Upper lobe of left lung (tissue), 4 donors: Measurements from ENCODE around the gene EEF2K.

Experiments used
- EP300 ChIP-seq, 4 donors: sonication (generic); formaldehyde crosslinking; IDR thresholded peaks; one replicate each; pipeline ENCODE4 v1.5.1; 2017; ENCODE audit warnings: antibody characterized with exemption in 4 of 4, control low read depth in 2 of 4
- TF ChIP-seq, protein P1 (sequence below), 6 experiments: fragments of 450-650 bp in 4 of 6; fragments of 200-600 bp in 2 of 6; sonication (generic) in 2 of 6; IDR thresholded peaks; one replicate each; pipeline ENCODE4 v1.5.1; 2016 to 2019; ENCODE audit warnings: antibody characterized with exemption in 6 of 6

GRCh38 chr16:22233037-22233372 lies 26.9 kb downstream of the EEF2K start:
- TF ChIP-seq, protein P1, sequence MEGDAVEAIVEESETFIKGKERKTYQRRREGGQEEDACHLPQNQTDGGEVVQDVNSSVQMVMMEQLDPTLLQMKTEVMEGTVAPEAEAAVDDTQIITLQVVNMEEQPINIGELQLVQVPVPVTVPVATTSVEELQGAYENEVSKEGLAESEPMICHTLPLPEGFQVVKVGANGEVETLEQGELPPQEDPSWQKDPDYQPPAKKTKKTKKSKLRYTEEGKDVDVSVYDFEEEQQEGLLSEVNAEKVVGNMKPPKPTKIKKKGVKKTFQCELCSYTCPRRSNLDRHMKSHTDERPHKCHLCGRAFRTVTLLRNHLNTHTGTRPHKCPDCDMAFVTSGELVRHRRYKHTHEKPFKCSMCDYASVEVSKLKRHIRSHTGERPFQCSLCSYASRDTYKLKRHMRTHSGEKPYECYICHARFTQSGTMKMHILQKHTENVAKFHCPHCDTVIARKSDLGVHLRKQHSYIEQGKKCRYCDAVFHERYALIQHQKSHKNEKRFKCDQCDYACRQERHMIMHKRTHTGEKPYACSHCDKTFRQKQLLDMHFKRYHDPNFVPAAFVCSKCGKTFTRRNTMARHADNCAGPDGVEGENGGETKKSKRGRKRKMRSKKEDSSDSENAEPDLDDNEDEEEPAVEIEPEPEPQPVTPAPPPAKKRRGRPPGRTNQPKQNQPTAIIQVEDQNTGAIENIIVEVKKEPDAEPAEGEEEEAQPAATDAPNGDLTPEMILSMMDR (IDR thresholded peaks at IDR 0.05) = no peak
- no peak for TF ChIP-seq EP300 (IDR thresholded peaks at IDR 0.05)
